ENCODE measurements around the gene KIAA0586. TPM values are rescaled to one million over a fixed set of nuclear protein-coding genes. Genes with fewer than 3 reads are reported as not detected.

KIAA0586 gene
- total RNA-seq, 1 donor from 2014 or later = 13.3 TPM

DNA sequence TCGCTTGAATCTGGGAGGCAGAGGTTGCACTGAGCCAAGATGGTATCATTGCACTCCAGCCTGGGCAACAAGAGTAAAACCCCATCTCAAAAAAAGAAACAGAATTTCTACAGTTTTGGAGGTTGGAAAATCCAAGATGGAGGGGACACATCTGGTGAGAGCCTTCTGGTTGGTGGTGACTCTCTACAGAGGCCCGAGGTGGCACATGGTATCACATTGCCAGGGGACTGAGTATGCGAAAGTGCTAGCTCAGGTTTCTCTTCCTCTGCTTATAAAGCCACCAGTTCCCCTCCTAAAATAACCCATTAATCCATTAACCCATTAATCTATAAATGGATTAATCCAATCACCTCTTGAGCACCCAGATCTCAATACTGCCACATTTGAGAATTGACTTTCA lies 139.5 kb downstream of the KIAA0586 start:
- Histone ChIP-seq H3K4me3 (no peak overlapping the region), H3K27ac (no peak overlapping the region), H3K9me3 (no peaks in the 10 kb centered on the region), H3K27me3 (no peaks in the 10 kb centered on the region), H3K4me1 (no peaks in the 10 kb centered on the region), H3K36me3 (no peaks in the 10 kb centered on the region)
- intact Hi-C loops (cut with DNase I) = no loop called here
- DNase-seq (ENCODE audit: extremely low spot score in 2 of 2) = no peak
- no peak for TF ChIP-seq POLR2A (IDR thresholded peaks at IDR 0.05)
- no peak for TF ChIP-seq POLR2AphosphoS5 (IDR thresholded peaks at IDR 0.05; ENCODE audit: insufficient read depth in 1 of 2, low read depth in 1 of 2)
- TF ChIP-seq, protein P1, sequence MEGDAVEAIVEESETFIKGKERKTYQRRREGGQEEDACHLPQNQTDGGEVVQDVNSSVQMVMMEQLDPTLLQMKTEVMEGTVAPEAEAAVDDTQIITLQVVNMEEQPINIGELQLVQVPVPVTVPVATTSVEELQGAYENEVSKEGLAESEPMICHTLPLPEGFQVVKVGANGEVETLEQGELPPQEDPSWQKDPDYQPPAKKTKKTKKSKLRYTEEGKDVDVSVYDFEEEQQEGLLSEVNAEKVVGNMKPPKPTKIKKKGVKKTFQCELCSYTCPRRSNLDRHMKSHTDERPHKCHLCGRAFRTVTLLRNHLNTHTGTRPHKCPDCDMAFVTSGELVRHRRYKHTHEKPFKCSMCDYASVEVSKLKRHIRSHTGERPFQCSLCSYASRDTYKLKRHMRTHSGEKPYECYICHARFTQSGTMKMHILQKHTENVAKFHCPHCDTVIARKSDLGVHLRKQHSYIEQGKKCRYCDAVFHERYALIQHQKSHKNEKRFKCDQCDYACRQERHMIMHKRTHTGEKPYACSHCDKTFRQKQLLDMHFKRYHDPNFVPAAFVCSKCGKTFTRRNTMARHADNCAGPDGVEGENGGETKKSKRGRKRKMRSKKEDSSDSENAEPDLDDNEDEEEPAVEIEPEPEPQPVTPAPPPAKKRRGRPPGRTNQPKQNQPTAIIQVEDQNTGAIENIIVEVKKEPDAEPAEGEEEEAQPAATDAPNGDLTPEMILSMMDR (IDR thresholded peaks at IDR 0.05) = no peak

DNA sequence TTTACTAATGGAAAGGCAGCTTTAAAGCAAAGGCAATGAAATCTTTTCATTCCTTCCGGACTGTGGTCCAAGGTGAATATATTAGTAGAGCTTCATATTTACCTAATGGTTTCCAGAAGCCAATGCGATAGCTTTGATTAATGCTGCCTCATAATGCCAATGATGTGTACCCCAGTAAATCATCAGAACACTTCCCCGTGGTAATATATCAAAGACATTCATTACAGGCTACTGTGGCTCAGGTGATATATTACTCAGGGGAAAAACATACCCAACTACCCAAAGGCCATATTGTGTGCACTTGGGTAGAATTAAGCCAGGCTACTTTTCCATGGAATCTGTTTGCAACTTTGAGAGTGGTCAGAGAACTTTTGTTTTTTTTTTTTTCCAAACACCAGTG lies 140.8 kb downstream of the KIAA0586 start:
- no peaks in the 10 kb centered on the region for H3K36me3 ChIP-seq
- H3K4me1 ChIP-seq = no peaks in the 10 kb centered on the region
- no peak overlapping the region for H3K27ac ChIP-seq
- intact Hi-C loops (cut with DNase I) = no loop called here
- TF ChIP-seq, protein P1 (IDR thresholded peaks at IDR 0.05) = no peak
- TF ChIP-seq POLR2A (IDR thresholded peaks at IDR 0.05) (no peak), POLR2AphosphoS5 (IDR thresholded peaks at IDR 0.05; ENCODE audit: insufficient read depth in 1 of 2, low read depth in 1 of 2) (no peak)
- H3K4me3 ChIP-seq = no peak overlapping the region
- no peaks in the 10 kb centered on the region for H3K9me3 ChIP-seq
- H3K27me3 ChIP-seq = no peaks in the 10 kb centered on the region
- no peak for DNase-seq (ENCODE audit: extremely low spot score in 2 of 2)

DNA sequence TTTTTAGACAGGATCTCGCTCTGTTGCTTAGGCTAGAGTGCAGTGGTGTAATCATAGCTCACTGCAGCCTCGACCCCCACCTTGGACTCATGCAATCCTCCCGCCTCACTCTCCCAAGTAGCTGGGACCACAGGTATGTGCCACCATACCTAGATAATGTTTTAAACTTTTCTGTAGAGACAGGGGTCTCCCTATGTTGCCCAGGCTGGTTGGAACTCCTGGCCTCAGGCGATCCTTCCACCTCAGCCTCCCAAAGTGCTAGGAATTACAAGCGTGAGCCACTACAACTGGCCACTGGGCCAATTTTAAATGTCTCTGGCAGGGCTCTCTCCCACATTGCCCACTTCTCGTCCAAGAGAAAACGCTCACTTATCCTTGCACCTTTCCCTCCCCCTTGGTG lies 143.7 kb downstream of the KIAA0586 start:
- no peaks in the 10 kb centered on the region for H3K27me3 ChIP-seq
- H3K4me3 ChIP-seq = no peak overlapping the region
- TF ChIP-seq, protein P1 (IDR thresholded peaks at IDR 0.05) = no peak
- TF ChIP-seq POLR2AphosphoS5 (IDR thresholded peaks at IDR 0.05; ENCODE audit: insufficient read depth in 1 of 2, low read depth in 1 of 2) (no peak), POLR2A (IDR thresholded peaks at IDR 0.05) (no peak)
- no peak for DNase-seq (ENCODE audit: extremely low spot score in 2 of 2)
- no peak overlapping the region for H3K27ac ChIP-seq
- no peaks in the 10 kb centered on the region for H3K4me1 ChIP-seq
- H3K9me3 ChIP-seq = no peaks in the 10 kb centered on the region
- no peaks in the 10 kb centered on the region for H3K36me3 ChIP-seq
- intact Hi-C loops (cut with DNase I) = no loop called here

DNA sequence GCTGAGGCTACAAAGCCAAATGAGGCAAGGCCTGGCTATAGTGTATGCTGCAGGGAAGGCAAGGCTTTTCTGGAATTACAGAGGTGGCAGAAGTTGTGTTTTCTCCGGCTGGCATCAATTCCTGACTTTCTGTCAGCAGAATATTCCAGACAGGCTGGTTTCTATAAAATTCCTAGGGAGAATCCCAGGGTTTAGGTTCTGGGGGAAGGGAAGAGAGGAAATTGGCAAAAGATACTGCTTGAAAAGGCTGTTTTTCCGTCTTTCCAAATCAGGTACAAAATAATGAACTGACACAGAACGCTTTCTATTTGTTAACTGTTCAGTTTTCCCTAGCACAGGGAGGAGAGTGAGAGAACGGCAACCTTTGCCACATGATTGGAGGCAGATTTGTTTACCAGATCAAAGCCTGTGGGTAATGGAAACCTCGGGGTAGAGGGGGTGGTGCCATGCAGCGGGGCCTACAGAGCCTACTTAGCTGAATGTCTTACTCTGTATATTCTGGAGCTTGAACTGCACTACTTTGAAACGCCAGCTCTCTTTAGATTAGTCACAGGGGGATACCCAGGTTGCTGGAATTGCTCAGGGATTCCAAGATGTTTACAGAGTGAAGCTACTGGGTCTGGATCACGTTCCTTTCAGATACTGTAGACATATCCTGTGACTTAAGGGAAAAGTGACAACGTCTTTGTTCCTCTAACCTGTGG lies 144.4 kb downstream of the KIAA0586 start:
- DNase-seq (ENCODE audit: extremely low spot score in 2 of 2) = no peak
- intact Hi-C loops (cut with DNase I) = no loop called here
- Histone ChIP-seq H3K4me3 (no peak overlapping the region), H3K36me3 (no peaks in the 10 kb centered on the region), H3K4me1 (no peaks in the 10 kb centered on the region), H3K27ac (no peak overlapping the region), H3K9me3 (no peaks in the 10 kb centered on the region), H3K27me3 (no peaks in the 10 kb centered on the region)
- TF ChIP-seq, protein P1 (IDR thresholded peaks at IDR 0.05) = no peak
- TF ChIP-seq POLR2A (IDR thresholded peaks at IDR 0.05) (no peak), POLR2AphosphoS5 (IDR thresholded peaks at IDR 0.05; ENCODE audit: insufficient read depth in 1 of 2, low read depth in 1 of 2) (no peak)

DNA sequence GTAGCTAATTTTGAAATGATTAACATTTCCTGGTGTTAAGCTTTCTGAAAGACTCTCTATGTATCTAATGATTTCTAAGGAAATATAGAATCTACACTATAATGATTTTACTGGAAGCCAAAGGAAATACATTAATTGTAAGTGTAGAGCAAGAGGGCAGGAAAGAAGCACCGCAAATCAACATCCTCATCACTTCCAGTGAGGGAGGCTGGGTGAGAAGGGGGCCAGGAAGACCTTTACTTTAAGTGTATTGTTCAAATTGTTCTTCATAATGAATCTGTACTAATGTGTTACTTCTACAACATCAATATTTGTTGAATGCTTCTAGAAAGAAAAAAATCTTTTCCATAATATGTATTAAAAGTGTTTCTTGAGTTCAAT lies 144.9 kb downstream of the KIAA0586 start:
- intact Hi-C loops (cut with DNase I) = no loop called here
- no peaks in the 10 kb centered on the region for H3K27me3 ChIP-seq

More for the DNA sequence above, 144.9 kb downstream of the KIAA0586 start:
- H3K27ac ChIP-seq = no peak overlapping the region
- TF ChIP-seq POLR2A (IDR thresholded peaks at IDR 0.05) = no peak
- TF ChIP-seq, protein P1 (IDR thresholded peaks at IDR 0.05) = no peak
- TF ChIP-seq POLR2AphosphoS5 (IDR thresholded peaks at IDR 0.05; ENCODE audit: insufficient read depth in 1 of 2, low read depth in 1 of 2) = no peak
- H3K4me1 ChIP-seq = no peaks in the 10 kb centered on the region
- no peaks in the 10 kb centered on the region for H3K9me3 ChIP-seq
- DNase-seq (ENCODE audit: extremely low spot score in 2 of 2) = no peak
- no peak overlapping the region for H3K4me3 ChIP-seq
- no peaks in the 10 kb centered on the region for H3K36me3 ChIP-seq

Data from vagina (tissue), 2 donors.